Endothelial cell of umbilical vein (primary cell): ENCODE measurements around the gene ORMDL1. TPM values are rescaled to one million over a fixed set of nuclear protein-coding genes. Genes with fewer than 3 reads are reported as not detected.

Experiments used
- BruUV-seq: library from RNA; stranded (reverse); fragments of 400-500 nt; replicated peaks from 2 replicates; lab custom pipeline; 2021; lab: Mats Ljungman, UMichigan
- CTCF ChIA-PET: fragments of 300-600, 350-600 bp; sonication (Branson Sonifier 250); formaldehyde crosslinking; loops from one replicate; lab custom pipeline; 2021; ENCODE audit warnings: antibody characterized with exemption, inconsistent platforms; lab: Charles Lee
- POLR2A ChIA-PET: fragments of 300-600, 350-600 bp; sonication (Branson Sonifier 250); formaldehyde crosslinking; loops from one replicate; lab custom pipeline; 2021; ENCODE audit warnings: antibody characterized with exemption, inconsistent platforms; lab: Charles Lee
- DNase-seq: peaks from one replicate; pipeline ENCODE4 v3.0.0-alpha.2; 2011; ENCODE audit warnings: low read depth, low spot score
- FAIRE-seq: peaks from 2 replicates; lab custom pipeline; 2011; peaks lifted over from hg19 to GRCh38; lab: Jason Lieb, UNC
- H2AFZ ChIP-seq: 2 replicates; pipeline ENCODE4 v1.6.0; 2012; ENCODE audit warnings: low read depth, low read length, control low read depth, inconsistent platforms
- H3K27ac ChIP-seq: 2 replicates; pipeline ENCODE4 v1.5.1; 2011; ENCODE audit warnings: low read depth, mild to moderate bottlenecking, control low read depth, low read length, moderate library complexity; ENCODE audit not compliant: insufficient read depth
- H3K27me3 ChIP-seq, 2 experiments: 2 replicates each; pipeline versions ENCODE4 v1.6.0 to v1.6.1; 2011; ENCODE audit warnings: low read length in 2 of 2, mixed read lengths in 1 of 2; ENCODE audit not compliant: control insufficient read depth in 2 of 2, insufficient read depth in 2 of 2
- H3K36me3 ChIP-seq, 2 experiments: 2 replicates in 1 of 2; 3 replicates in 1 of 2; pipeline ENCODE4 v1.5.1; 2011; ENCODE audit warnings: low read length in 2 of 2, mild to moderate bottlenecking in 1 of 2, moderate library complexity in 1 of 2; ENCODE audit not compliant: control insufficient read depth in 2 of 2, insufficient read depth in 2 of 2; ENCODE audit errors: extremely low read depth in 1 of 2
- H3K4me1 ChIP-seq: 3 replicates; pipeline ENCODE4 v1.5.1; 2011; ENCODE audit warnings: mild to moderate bottlenecking, low read length; ENCODE audit not compliant: control insufficient read depth, insufficient read depth; ENCODE audit errors: extremely low read depth
- H3K4me2 ChIP-seq: 2 replicates; pipeline ENCODE4 v1.6.1; 2011; ENCODE audit warnings: low read length, control low read depth, mixed read lengths; ENCODE audit not compliant: insufficient read depth
- H3K4me3 ChIP-seq, 3 experiments: fragments of 200-600 bp in 1 of 3; sonication (generic), shearing (Covaris generic) in 1 of 3; replicated peaks in 1 of 3; 2 replicates each; pipeline ENCODE4 v1.5.1; 2011 to 2016; ENCODE audit warnings: control low read depth in 3 of 3, low read length in 3 of 3, mild to moderate bottlenecking in 2 of 3, inconsistent platforms in 1 of 3, low read depth in 1 of 3, moderate library complexity in 1 of 3; ENCODE audit not compliant: insufficient read depth in 1 of 3
- H3K79me2 ChIP-seq: 2 replicates; pipeline ENCODE4 v1.6.0; 2012; ENCODE audit warnings: low read length, inconsistent platforms; ENCODE audit not compliant: control insufficient read depth, insufficient read depth
- H3K9ac ChIP-seq: replicated peaks from 2 replicates; pipeline ENCODE3; 2011; ENCODE audit warnings: low read length, control low read depth; ENCODE audit not compliant: insufficient read depth; ENCODE audit errors: extremely low read depth
- H3K9me1 ChIP-seq: replicated peaks from 3 replicates; pipeline ENCODE4 v1.6.0; 2011; ENCODE audit warnings: mild to moderate bottlenecking, low read length; ENCODE audit not compliant: control insufficient read depth, insufficient read depth; ENCODE audit errors: extremely low read depth
- H3K9me3 ChIP-seq: replicated peaks from 2 replicates; pipeline ENCODE4 v1.5.1; 2012; ENCODE audit warnings: low read length, inconsistent platforms; ENCODE audit not compliant: control insufficient read depth, insufficient read depth
- H4K20me1 ChIP-seq: replicated peaks from 2 replicates; pipeline ENCODE3; 2011; ENCODE audit warnings: mild to moderate bottlenecking, low read length; ENCODE audit not compliant: control insufficient read depth, insufficient read depth; ENCODE audit errors: extremely low read depth
- EZH2 ChIP-seq: IDR thresholded peaks from 2 replicates; pipeline ENCODE4 v1.6.1; 2012; ENCODE audit warnings: borderline replicate concordance, low read depth, mild to moderate bottlenecking, moderate library complexity, low read length, inconsistent platforms; ENCODE audit not compliant: severe bottlenecking
- FOS ChIP-seq: IDR thresholded peaks from 2 replicates; pipeline ENCODE4 v1.6.1; 2011; ENCODE audit warnings: mild to moderate bottlenecking, low read length, moderate library complexity, borderline replicate concordance; ENCODE audit not compliant: insufficient read depth
- GATA2 ChIP-seq: IDR thresholded peaks from 2 replicates; pipeline ENCODE4 v1.7.0; 2011; ENCODE audit warnings: low read depth, mild to moderate bottlenecking, moderate library complexity, mixed read lengths, low read length; ENCODE audit not compliant: insufficient read length, insufficient read depth
- JUN ChIP-seq: IDR thresholded peaks from 2 replicates; pipeline ENCODE4 v1.6.1; 2011; ENCODE audit warnings: borderline replicate concordance, low read depth; ENCODE audit not compliant: insufficient read length, insufficient read depth
- MYC ChIP-seq: IDR thresholded peaks from one replicate; pipeline ENCODE4 v1.6.1; 2011; ENCODE audit warnings: mild to moderate bottlenecking, low read depth, low read length
- POLR2A ChIP-seq: IDR thresholded peaks from 2 replicates; pipeline ENCODE4 v1.6.1; 2012; ENCODE audit warnings: low read depth, mild to moderate bottlenecking, control low read depth, low read length
- POLR2AphosphoS5 ChIP-seq: IDR thresholded peaks from 2 replicates; pipeline ENCODE4 v1.6.1; 2012; ENCODE audit warnings: low read depth, mild to moderate bottlenecking, control low read depth, low read length, moderate library complexity; ENCODE audit not compliant: insufficient read depth
- dilution Hi-C: fragments of 300-500 bp; cut with MboI; formaldehyde crosslinking; loops from one replicate; pipeline ENCODE4 v1.15.0; 2019; ENCODE audit warnings: low sequenced_read_pairs; ENCODE audit not compliant: extremely low pct_ligation_motif_present
- intact Hi-C: fragments of 100-400 bp; cut with micrococcal nuclease; formaldehyde crosslinking; loops from one replicate; pipeline ENCODE4 v1.10.0; 2022
- polyA plus RNA-seq, 4 experiments: library from polyadenylated mRNA; depleted of rRNA in 3 of 4; stranded (reverse) in 3 of 4; unstranded in 1 of 4; fragments of >200 nt; gene quantifications; 2 replicates each; pipeline versions ENCODE4 v1.2.1 to v1.2.3, GENCODE V29; 2011 to 2012; ENCODE audit warnings: missing spikeins in 1 of 4
- total RNA-seq: library from RNA; stranded (reverse); gene quantifications from 2 replicates; pipeline ENCODE4 v1.2.3, GENCODE V29; 2021
- TF ChIP-seq, protein P1 (sequence below), 2 donors: IDR thresholded peaks; 1 replicate in 1 of 2; 2 replicates in 1 of 2; pipeline ENCODE4 v1.5.1; 2011; ENCODE audit warnings: low read length in 2 of 2, mild to moderate bottlenecking in 2 of 2, moderate library complexity in 2 of 2, control low read depth in 1 of 2, inconsistent platforms in 1 of 2, low read depth in 1 of 2; ENCODE audit not compliant: insufficient read depth in 1 of 2; ENCODE audit errors: extremely low read depth in 1 of 2
- TF ChIP-seq, protein P2 (sequence below): IDR thresholded peaks from 2 replicates; pipeline ENCODE4 v1.6.1; 2011; ENCODE audit not compliant: insufficient read depth, insufficient read length

Gene ORMDL1
- total and polyA plus RNA-seq, 2 donors (not counting 3 experiments of a cell fraction or from before 2014, with no cell fraction given), result 54.5 to 58.0 TPM

DNA sequence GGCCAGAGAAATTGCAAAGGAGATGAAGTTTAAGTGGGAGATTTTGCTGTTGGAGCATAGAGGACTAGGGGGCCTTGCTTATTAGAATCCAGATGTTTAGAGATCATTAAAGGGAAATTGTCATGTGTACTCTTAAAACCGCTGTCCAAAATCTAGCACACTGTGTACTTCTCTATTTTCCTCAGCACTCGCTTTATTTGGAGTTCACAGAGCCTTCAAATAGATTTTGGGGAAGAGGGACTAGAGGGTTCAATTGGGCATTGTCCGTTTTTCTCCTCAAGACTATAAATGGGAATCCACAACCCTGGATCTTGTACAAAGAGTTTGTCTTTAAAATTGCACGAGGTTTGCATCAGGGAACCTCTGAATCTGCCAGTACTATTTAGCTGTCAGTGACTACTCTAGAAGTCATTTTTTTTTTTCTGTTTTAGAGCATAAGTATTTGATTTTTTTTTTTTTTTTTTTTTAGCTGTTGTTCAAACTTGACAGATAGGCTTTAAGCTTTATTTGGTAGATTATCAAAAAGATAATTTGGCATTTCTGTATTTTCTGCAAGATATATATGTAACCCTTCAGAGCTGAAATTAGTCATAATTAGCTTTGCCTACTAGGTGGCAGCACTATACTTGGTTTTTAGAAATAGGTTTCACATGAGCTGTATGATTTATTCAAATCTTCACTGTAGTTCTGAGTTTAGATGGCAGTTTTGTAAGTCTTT is 14.3 kb upstream of the ORMDL1 start:
- peaks cover 4% of the 10 kb centered on the region for H3K79me2 ChIP-seq
- H3K27me3 ChIP-seq, result no peaks in the 10 kb centered on the region
- peaks cover 0 to 9% of the 10 kb centered on the region in 2 experiments for H3K36me3 ChIP-seq
- ChIA-PET CTCF (interaction anchor here (0.6 to 2.7 kb wide), 47 partner anchors 9 to 713 kb away, joined by 3 to 51 read pairs (median 5); partner anchors contain the start of genes ANKAR, ASNSD1, HIBCH and MSTN), POLR2A (no interaction called here)
- TF ChIP-seq GATA2, result no peak
- TF ChIP-seq, protein P1, sequence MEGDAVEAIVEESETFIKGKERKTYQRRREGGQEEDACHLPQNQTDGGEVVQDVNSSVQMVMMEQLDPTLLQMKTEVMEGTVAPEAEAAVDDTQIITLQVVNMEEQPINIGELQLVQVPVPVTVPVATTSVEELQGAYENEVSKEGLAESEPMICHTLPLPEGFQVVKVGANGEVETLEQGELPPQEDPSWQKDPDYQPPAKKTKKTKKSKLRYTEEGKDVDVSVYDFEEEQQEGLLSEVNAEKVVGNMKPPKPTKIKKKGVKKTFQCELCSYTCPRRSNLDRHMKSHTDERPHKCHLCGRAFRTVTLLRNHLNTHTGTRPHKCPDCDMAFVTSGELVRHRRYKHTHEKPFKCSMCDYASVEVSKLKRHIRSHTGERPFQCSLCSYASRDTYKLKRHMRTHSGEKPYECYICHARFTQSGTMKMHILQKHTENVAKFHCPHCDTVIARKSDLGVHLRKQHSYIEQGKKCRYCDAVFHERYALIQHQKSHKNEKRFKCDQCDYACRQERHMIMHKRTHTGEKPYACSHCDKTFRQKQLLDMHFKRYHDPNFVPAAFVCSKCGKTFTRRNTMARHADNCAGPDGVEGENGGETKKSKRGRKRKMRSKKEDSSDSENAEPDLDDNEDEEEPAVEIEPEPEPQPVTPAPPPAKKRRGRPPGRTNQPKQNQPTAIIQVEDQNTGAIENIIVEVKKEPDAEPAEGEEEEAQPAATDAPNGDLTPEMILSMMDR (IDR thresholded peaks at IDR 0.05; ENCODE audit: extremely low read depth in 1 of 2, insufficient read depth in 1 of 2, low read depth in 1 of 2, low read length in 2 of 2), result peak; percentile 24 to 41
- H3K4me2 ChIP-seq, result no peak overlapping the region
- dilution Hi-C loops, result no loop called here
- intact Hi-C loops, result loop anchor here (1.0 kb wide), 1 partner anchor 272 kb away; no protein-coding TSS in a partner anchor
- no peaks in the 10 kb centered on the region for H3K9me3 ChIP-seq
- H4K20me1 ChIP-seq, result no peaks in the 10 kb centered on the region
- FAIRE-seq (peak; percentile 15), DNase-seq (peak; percentile 64)
- no TSS peak for BruUV-seq
- H3K9me1 ChIP-seq, result no peaks in the 10 kb centered on the region
- H3K27ac ChIP-seq, result no peak overlapping the region
- H3K4me3 ChIP-seq, result no peak overlapping the region
- H3K9ac ChIP-seq, result no peak overlapping the region
- no peak overlapping the region for H2AFZ ChIP-seq
- H3K4me1 ChIP-seq, result no peaks in the 10 kb centered on the region

DNA sequence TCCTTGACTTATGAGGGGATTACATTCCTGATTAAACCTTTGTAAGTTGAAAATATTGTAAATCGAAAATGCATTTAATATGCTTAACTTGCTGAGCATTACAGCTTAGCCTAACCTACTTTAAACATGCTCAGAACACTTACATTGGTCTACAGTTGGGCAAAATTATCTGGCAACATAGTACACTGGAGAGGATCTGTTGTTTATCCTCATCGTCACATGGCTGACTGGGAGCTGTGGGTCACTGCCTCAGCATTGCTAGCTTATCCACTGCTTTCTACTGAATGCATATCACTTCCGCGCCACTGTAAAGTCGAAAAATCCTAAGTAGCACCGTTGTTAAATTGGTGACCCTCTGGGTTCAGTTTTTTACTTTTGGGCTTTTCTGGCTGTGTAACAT is 13.8 kb upstream of the ORMDL1 start:
- no peak overlapping the region for H3K27ac ChIP-seq
- ChIA-PET POLR2A (no interaction called here), CTCF (interaction anchor here (0.9 to 2.7 kb wide), 17 partner anchors 9 to 459 kb away, joined by 3 to 51 read pairs (median 6); partner anchors contain the start of genes ORMDL1 and PMS1)
- peaks cover 0 to 9% of the 10 kb centered on the region in 2 experiments for H3K36me3 ChIP-seq
- no peak overlapping the region for H3K4me3 ChIP-seq
- BruUV-seq, result no TSS peak
- no peaks in the 10 kb centered on the region for H3K9me1 ChIP-seq
- no peak overlapping the region for H3K9ac ChIP-seq
- no peak overlapping the region for H3K4me2 ChIP-seq
- no peaks in the 10 kb centered on the region for H3K9me3 ChIP-seq
- no peaks in the 10 kb centered on the region for H4K20me1 ChIP-seq
- intact Hi-C loops, result loop anchor here (1.0 kb wide), 1 partner anchor 272 kb away; no protein-coding TSS in a partner anchor
- DNase-seq (no peak), FAIRE-seq (no peak)
- TF ChIP-seq GATA2 (no peak), JUN (no peak), POLR2AphosphoS5 (no peak), EZH2 (no peak), FOS (no peak), POLR2A (no peak), MYC (no peak)
- TF ChIP-seq, protein P1 (IDR thresholded peaks at IDR 0.05; ENCODE audit: extremely low read depth in 1 of 2, insufficient read depth in 1 of 2, low read depth in 1 of 2, low read length in 2 of 2), result no peak
- TF ChIP-seq, protein P2, sequence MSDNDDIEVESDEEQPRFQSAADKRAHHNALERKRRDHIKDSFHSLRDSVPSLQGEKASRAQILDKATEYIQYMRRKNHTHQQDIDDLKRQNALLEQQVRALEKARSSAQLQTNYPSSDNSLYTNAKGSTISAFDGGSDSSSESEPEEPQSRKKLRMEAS, result no peak
- H3K27me3 ChIP-seq, result no peaks in the 10 kb centered on the region
- peaks cover 4% of the 10 kb centered on the region for H3K79me2 ChIP-seq
- H2AFZ ChIP-seq, result no peak overlapping the region
- H3K4me1 ChIP-seq, result no peaks in the 10 kb centered on the region
- dilution Hi-C loops, result no loop called here
